SU-DHL-6 (cell line): Measurements from ENCODE around the gene ATRNL1.

ENCODE experiments used
- EZH2phosphoT487 ChIP-seq: fragments of 200-600 bp; sonication (generic), shearing (Covaris generic); conservative IDR thresholded peaks from 2 replicates; pipeline ENCODE4 v1.6.1; 2018; ENCODE audit warnings: mild to moderate bottlenecking, antibody characterized with exemption, low read length, moderate library complexity, mixed read lengths
- TF ChIP-seq, protein P1 (sequence below): fragments of 200-600 bp; sonication (generic); IDR thresholded peaks from one replicate; pipeline ENCODE4 v1.5.1; 2017; ENCODE audit warnings: antibody characterized with exemption, mild to moderate bottlenecking, low read length, moderate library complexity; ENCODE audit not compliant: insufficient read depth, poor library complexity, severe bottlenecking

DNA sequence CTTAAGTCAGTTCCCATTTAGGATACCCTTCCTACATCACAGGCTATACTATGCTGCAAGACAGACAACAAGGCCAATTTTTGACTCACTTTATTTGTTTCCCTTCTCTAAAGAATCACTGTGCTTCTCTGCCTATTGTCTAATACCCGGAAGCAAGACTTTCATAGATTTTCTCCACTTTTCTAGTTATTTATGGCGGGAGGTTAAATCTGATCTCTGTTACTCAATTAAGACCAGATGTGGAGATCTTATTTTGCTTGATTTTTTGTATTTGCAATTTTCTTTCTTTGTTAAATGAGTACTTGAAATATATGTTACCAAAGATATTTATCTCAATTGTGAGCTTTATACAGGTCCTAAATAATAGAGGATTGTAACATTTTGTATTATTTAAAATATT, 511.5 kb downstream of the ATRNL1 start:
- TF ChIP-seq, protein P1, sequence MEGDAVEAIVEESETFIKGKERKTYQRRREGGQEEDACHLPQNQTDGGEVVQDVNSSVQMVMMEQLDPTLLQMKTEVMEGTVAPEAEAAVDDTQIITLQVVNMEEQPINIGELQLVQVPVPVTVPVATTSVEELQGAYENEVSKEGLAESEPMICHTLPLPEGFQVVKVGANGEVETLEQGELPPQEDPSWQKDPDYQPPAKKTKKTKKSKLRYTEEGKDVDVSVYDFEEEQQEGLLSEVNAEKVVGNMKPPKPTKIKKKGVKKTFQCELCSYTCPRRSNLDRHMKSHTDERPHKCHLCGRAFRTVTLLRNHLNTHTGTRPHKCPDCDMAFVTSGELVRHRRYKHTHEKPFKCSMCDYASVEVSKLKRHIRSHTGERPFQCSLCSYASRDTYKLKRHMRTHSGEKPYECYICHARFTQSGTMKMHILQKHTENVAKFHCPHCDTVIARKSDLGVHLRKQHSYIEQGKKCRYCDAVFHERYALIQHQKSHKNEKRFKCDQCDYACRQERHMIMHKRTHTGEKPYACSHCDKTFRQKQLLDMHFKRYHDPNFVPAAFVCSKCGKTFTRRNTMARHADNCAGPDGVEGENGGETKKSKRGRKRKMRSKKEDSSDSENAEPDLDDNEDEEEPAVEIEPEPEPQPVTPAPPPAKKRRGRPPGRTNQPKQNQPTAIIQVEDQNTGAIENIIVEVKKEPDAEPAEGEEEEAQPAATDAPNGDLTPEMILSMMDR = no peak
- no peak for TF ChIP-seq EZH2phosphoT487
